ENCODE measurements around the gene REPS1.

Gene REPS1

DNA sequence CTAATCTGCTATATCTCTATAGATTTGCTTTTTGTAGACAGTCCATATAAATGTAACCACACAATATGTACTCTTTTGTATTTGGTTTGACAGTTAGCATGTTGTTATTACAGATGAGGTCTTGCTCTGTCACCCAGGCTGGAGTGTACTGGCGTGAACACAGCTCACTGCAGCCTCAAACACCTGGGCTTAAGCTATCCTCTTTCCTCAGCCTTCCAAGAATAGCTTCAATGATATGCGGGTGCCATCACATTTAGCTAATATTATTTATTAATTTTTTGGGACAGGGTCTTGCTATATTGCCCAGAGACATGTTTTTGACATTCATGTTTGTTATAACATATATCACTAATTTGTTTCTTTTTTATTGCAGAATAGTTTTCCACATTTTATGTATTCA lies 10.8 kb downstream of the REPS1 start:
- Histone ChIP-seq H3K27me3 (ENCODE audit: control insufficient read depth, insufficient read depth, low read length) (no peaks in the 10 kb centered on the region), H3K36me3 (ENCODE audit: control insufficient read depth, insufficient read depth, low read length) (no peaks in the 10 kb centered on the region), H3K9me3 (ENCODE audit: control insufficient read depth, low read length) (no peaks in the 10 kb centered on the region), H3K4me3 (ENCODE audit: low read length) (no peak overlapping the region), H3K4me1 (ENCODE audit: control insufficient read depth, insufficient read depth, low read length) (peaks cover 11% of the 10 kb centered on the region), H3K9ac (ENCODE audit: low read length) (no peak overlapping the region)

DNA sequence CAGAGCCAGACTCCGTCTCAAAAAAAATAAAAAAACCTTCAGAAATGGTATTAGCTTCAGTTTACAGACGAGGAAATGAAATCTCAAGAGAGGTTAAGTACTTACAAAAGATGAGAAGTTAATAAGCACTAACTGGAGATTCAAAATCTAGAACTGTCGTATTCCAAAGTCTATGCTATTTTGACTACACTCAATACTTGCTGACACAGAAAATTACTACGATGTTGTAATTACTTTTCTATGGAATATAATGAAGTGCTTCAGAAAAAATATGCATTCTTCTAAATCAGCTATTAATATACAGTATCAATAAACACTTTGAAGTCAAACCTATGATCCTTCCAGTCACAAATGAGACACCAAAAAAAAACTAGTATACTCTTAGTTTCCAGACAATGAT lies 12.2 kb downstream of the REPS1 start:
- Histone ChIP-seq H3K4me3 (ENCODE audit: low read length) (no peak overlapping the region), H3K27me3 (ENCODE audit: control insufficient read depth, insufficient read depth, low read length) (no peaks in the 10 kb centered on the region), H3K36me3 (ENCODE audit: control insufficient read depth, insufficient read depth, low read length) (no peaks in the 10 kb centered on the region), H3K9ac (ENCODE audit: low read length) (no peak overlapping the region), H3K9me3 (ENCODE audit: control insufficient read depth, low read length) (no peaks in the 10 kb centered on the region), H3K4me1 (ENCODE audit: control insufficient read depth, insufficient read depth, low read length) (peaks cover 8% of the 10 kb centered on the region)

DNA sequence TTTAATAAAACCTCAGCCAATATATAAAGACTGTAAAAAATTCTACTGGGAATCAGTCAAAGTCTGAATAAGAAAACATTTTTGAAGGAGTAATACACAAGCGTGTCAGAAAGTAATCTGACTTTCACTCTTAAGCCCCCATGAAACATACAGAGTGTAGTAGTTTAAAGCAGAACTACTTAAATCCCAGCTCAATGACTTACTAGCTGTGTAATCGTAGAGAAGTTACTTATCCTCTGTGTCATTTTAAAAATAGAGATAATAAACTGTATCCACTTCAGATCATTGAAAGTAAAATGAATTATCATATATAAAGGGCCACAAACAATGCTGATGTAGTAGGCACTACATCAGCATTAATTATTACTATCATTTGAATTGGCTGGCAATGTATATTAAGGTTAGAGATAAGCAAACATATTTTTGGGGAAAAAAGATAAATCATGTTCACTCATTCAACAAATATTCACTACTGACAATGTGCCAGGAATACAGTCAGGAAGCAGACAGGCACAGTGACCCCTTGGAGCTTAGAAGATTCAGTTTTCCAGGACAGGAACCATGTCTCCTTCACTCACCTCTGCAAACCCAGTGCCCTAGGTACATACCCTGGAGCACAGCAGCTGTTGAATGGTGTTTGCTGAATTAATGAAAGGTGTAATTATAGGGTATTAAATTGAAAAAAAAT lies 14.4 kb downstream of the REPS1 start:
- Histone ChIP-seq H3K9ac (ENCODE audit: low read length) (no peak overlapping the region), H3K4me3 (ENCODE audit: low read length) (no peak overlapping the region), H3K4me1 (ENCODE audit: control insufficient read depth, insufficient read depth, low read length) (peaks cover 13% of the 10 kb centered on the region), H3K9me3 (ENCODE audit: control insufficient read depth, low read length) (no peaks in the 10 kb centered on the region), H3K27me3 (ENCODE audit: control insufficient read depth, insufficient read depth, low read length) (no peaks in the 10 kb centered on the region), H3K36me3 (ENCODE audit: control insufficient read depth, insufficient read depth, low read length) (no peaks in the 10 kb centered on the region)

DNA sequence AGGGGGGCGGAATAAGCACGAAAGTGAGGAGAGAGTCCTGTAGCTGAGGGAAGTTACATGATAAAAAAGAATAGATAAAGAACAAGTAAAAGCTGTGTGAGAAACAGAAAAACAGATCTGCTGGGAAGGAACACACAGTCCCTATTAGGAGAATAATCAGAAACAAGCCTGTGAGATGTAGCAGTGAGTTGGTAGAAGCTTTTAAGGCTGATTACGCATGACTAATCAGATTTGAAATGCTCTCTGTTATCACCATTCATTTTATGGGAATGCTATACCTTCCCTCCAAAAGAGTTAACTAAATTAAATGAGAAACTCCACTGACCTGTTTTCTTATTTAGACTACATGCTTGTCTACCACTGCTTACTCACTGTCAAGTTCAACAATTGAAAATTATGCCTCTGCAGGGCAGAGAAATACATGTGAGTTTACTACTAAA lies 15.8 kb downstream of the REPS1 start:
- Histone ChIP-seq H3K9me3 (ENCODE audit: control insufficient read depth, low read length) (no peaks in the 10 kb centered on the region), H3K4me1 (ENCODE audit: control insufficient read depth, insufficient read depth, low read length) (peaks cover 17% of the 10 kb centered on the region), H3K27me3 (ENCODE audit: control insufficient read depth, insufficient read depth, low read length) (no peaks in the 10 kb centered on the region), H3K36me3 (ENCODE audit: control insufficient read depth, insufficient read depth, low read length) (no peaks in the 10 kb centered on the region), H3K9ac (ENCODE audit: low read length) (no peak overlapping the region), H3K4me3 (ENCODE audit: low read length) (no peak overlapping the region)

DNA sequence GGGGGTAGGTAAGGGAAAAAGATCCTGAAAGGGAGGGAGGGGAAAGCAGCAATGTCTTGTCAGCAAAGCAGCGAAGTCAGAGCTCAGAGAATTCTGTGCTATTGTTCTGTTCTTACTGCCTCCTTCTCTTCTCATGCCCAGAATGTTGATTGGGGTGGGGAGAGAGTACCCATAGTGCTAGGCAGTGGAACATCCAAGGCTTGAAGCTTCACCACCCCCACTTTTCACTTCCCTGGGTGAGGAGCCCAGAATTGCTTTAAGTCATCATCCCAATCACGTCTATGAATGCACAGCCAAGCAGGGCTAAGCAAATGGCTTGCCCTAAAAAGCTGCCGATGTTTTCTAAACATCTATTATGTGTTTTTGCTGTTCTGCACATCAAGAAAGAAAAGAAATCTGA lies 16.5 kb downstream of the REPS1 start:
- H3K9ac ChIP-seq (ENCODE audit: low read length), result no peak overlapping the region

DNA sequence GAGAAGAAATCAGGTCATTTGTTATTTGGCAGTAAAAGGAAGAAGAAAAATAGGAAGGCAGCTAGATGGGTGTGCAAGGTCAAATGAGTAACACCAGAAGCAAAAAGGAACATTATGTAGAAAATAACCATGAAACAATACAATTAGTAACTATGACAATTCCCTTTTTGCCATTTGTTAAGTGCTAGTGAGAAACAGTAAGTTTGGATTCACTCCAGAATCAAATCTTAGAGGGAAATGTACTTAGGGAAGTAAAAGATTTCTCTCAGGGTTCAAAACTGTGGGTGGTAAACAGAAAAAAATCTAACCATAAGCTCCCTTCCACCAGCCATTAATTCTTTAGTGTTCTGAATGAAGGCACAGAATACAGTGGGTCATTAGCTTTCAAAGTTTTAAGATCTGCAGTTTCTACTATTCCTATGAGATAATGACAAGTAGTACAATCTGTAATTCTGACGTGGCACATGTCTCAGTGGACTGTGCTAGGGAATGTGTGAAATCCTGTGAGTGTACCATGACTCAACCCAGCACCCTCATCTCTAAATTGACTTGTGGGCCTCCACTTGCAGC lies 17.1 kb downstream of the REPS1 start:
- no peaks in the 10 kb centered on the region for H3K36me3 ChIP-seq (ENCODE audit: control insufficient read depth, insufficient read depth, low read length)
- no peaks in the 10 kb centered on the region for H3K9me3 ChIP-seq (ENCODE audit: control insufficient read depth, low read length)
- H3K4me1 ChIP-seq (ENCODE audit: control insufficient read depth, insufficient read depth, low read length), result peaks cover 21% of the 10 kb centered on the region
- no peaks in the 10 kb centered on the region for H3K27me3 ChIP-seq (ENCODE audit: control insufficient read depth, insufficient read depth, low read length)
- no peak overlapping the region for H3K9ac ChIP-seq (ENCODE audit: low read length)
- H3K4me3 ChIP-seq (ENCODE audit: low read length), result no peak overlapping the region

More for the DNA sequence above, 16.5 kb downstream of the REPS1 start:
- Histone ChIP-seq H3K9me3 (ENCODE audit: control insufficient read depth, low read length) (no peaks in the 10 kb centered on the region), H3K4me1 (ENCODE audit: control insufficient read depth, insufficient read depth, low read length) (peaks cover 21% of the 10 kb centered on the region), H3K27me3 (ENCODE audit: control insufficient read depth, insufficient read depth, low read length) (no peaks in the 10 kb centered on the region), H3K36me3 (ENCODE audit: control insufficient read depth, insufficient read depth, low read length) (no peaks in the 10 kb centered on the region), H3K4me3 (ENCODE audit: low read length) (no peak overlapping the region)

DNA sequence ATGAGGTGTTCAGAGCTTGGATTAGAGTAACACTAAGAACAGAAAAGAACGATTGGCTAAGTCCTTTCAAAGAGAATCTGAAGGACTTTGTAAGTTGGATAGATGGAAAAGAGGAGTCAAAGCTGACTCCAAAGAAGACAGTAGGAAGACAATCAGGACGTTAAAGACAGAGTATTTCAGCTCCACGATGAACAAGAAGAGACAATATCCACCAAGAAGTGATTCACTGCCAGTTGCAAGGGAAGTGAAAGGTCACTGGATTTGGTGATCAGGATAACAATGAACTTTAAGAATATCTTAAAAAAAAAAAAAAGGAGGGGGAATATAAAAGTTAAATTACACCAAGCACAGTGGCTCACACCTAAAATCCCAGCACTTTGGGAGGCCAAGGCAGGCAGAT lies 17.9 kb downstream of the REPS1 start:
- Histone ChIP-seq H3K4me1 (ENCODE audit: control insufficient read depth, insufficient read depth, low read length) (peaks cover 21% of the 10 kb centered on the region), H3K9me3 (ENCODE audit: control insufficient read depth, low read length) (no peaks in the 10 kb centered on the region)

DNA sequence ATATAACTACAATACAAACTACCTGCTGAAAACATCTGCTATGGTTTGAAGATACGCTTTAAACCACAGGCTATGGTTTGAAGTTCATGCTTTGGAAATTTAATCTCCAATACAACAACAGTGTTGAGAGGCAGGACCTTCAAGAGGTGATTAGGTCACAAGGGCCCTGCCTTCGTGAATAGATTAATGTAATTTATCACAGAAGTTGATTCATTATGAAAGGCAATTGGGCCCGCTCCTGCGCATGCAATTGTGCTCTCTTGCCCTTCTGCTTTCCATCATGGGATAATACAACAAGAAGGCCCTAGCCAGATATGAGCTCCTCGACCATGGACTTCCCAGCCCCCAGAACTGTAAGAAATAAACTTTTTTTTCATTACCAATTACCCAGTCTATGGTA lies 21.2 kb downstream of the REPS1 start:
- Histone ChIP-seq H3K9ac (ENCODE audit: low read length) (no peak overlapping the region), H3K9me3 (ENCODE audit: control insufficient read depth, low read length) (no peaks in the 10 kb centered on the region), H3K4me1 (ENCODE audit: control insufficient read depth, insufficient read depth, low read length) (peaks cover 17% of the 10 kb centered on the region), H3K27me3 (ENCODE audit: control insufficient read depth, insufficient read depth, low read length) (no peaks in the 10 kb centered on the region), H3K36me3 (ENCODE audit: control insufficient read depth, insufficient read depth, low read length) (no peaks in the 10 kb centered on the region), H3K4me3 (ENCODE audit: low read length) (no peak overlapping the region)

More for the DNA sequence above, 17.9 kb downstream of the REPS1 start:
- Histone ChIP-seq H3K4me3 (ENCODE audit: low read length) (no peak overlapping the region), H3K9ac (ENCODE audit: low read length) (no peak overlapping the region), H3K36me3 (ENCODE audit: control insufficient read depth, insufficient read depth, low read length) (no peaks in the 10 kb centered on the region), H3K27me3 (ENCODE audit: control insufficient read depth, insufficient read depth, low read length) (no peaks in the 10 kb centered on the region)

DNA sequence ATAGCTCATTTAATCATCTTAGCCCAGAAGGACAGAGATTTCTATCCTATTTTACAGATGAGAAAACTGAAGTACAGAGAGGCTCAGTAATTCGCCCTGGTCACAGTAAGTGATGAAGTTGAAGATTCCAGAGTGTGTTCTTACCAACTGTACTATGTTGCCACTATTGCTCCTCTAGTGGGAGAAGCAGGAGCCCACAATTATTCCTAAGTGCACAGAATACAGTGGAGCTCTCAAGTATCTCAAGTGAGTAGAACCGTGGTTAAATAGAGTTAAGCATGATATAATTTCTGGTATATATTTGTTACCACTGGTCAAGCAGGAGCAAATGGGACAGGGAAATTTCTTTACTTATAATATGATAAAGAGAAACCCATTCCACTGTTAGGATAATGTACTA lies 22.1 kb downstream of the REPS1 start:
- Histone ChIP-seq H3K27me3 (ENCODE audit: control insufficient read depth, insufficient read depth, low read length) (no peaks in the 10 kb centered on the region), H3K9ac (ENCODE audit: low read length) (no peak overlapping the region), H3K4me1 (ENCODE audit: control insufficient read depth, insufficient read depth, low read length) (peaks cover 15% of the 10 kb centered on the region), H3K36me3 (ENCODE audit: control insufficient read depth, insufficient read depth, low read length) (no peaks in the 10 kb centered on the region), H3K9me3 (ENCODE audit: control insufficient read depth, low read length) (no peaks in the 10 kb centered on the region), H3K4me3 (ENCODE audit: low read length) (no peak overlapping the region)

DNA sequence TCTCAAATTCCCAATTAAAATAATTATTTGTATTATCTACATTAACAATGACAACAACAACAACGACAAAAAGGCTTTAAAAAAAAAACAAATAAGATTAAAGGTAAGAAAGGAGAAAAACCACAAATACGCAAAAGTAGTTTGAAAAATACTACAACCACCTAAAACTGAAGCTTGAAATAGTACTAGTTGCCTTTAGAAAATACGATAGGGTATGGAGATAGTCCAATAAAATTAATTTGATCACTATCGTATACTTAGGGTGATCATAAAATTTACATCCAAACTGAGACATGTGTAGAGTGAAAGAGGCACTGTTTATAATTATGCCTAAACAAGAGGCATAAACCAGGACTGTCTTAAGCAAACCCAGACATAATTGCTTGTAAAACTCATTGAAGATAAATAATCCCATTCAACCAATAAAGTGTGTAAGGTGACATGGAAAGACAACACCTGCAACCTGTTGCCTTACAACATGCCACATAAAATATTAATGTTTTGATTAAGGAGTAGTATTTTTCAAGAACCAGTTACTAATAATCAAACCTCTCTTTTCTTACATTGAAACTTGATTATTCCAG lies 22.7 kb downstream of the REPS1 start:
- H3K9ac ChIP-seq (ENCODE audit: low read length), result no peak overlapping the region
- peaks cover 9% of the 10 kb centered on the region for H3K4me1 ChIP-seq (ENCODE audit: control insufficient read depth, insufficient read depth, low read length)
- H3K27me3 ChIP-seq (ENCODE audit: control insufficient read depth, insufficient read depth, low read length), result no peaks in the 10 kb centered on the region

DNA sequence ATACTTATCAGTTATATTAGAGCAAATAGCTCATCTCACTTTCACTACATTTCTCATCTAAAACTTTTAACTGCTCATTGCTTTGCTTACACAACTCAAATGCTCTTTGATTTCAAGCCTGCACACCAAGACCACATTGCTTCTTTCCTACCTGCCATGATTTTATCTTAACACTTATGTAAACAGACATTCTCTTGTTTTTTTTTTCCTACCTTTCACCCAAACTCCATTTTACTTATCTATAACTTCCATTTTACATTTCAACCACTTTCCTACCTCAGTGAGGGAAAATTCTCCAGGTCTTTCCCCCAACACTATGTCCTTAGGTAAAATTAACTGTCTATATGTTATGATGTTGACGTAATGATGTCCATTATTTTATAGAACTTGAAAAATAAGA lies 24.0 kb downstream of the REPS1 start:
- Histone ChIP-seq H3K9me3 (ENCODE audit: control insufficient read depth, low read length) (no peaks in the 10 kb centered on the region), H3K4me3 (ENCODE audit: low read length) (no peak overlapping the region), H3K36me3 (ENCODE audit: control insufficient read depth, insufficient read depth, low read length) (no peaks in the 10 kb centered on the region), H3K4me1 (ENCODE audit: control insufficient read depth, insufficient read depth, low read length) (peaks cover 9% of the 10 kb centered on the region), H3K9ac (ENCODE audit: low read length) (no peak overlapping the region), H3K27me3 (ENCODE audit: control insufficient read depth, insufficient read depth, low read length) (no peaks in the 10 kb centered on the region)

More for the DNA sequence above, 22.7 kb downstream of the REPS1 start:
- Histone ChIP-seq H3K4me3 (ENCODE audit: low read length) (no peak overlapping the region), H3K9me3 (ENCODE audit: control insufficient read depth, low read length) (no peaks in the 10 kb centered on the region), H3K36me3 (ENCODE audit: control insufficient read depth, insufficient read depth, low read length) (no peaks in the 10 kb centered on the region)

DNA sequence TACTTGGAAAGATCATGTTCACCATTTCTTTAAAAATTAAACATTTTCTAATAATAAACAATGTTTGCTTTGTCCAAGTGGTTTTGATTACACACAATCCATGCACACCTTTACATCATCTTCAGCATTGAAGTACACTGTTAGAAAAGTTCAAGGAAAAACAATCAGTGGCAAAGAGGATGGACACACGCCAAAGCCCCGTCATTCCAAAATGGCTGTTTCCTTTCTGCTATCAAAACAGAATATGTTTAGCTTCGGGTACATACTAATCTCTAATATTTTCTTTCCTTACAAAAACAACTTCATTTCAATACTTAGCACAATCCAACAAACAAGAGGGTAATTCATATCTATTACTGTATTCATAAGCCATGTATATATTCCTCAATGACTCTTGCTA lies 24.5 kb downstream of the REPS1 start:
- Histone ChIP-seq H3K4me1 (ENCODE audit: control insufficient read depth, insufficient read depth, low read length) (peaks cover 9% of the 10 kb centered on the region), H3K36me3 (ENCODE audit: control insufficient read depth, insufficient read depth, low read length) (no peaks in the 10 kb centered on the region), H3K27me3 (ENCODE audit: control insufficient read depth, insufficient read depth, low read length) (no peaks in the 10 kb centered on the region), H3K4me3 (ENCODE audit: low read length) (no peak overlapping the region), H3K9me3 (ENCODE audit: control insufficient read depth, low read length) (no peaks in the 10 kb centered on the region), H3K9ac (ENCODE audit: low read length) (no peak overlapping the region)

All from mucosa of stomach (tissue), 1 donor.